ENCODE results near the gene ZNF628.
"Not testable (repeated sequence)": the region's sequence is repeated elsewhere in the genome, so short reads cannot be mapped to it uniquely, and the experiment has no call there.

The ZNF628 gene

DNA sequence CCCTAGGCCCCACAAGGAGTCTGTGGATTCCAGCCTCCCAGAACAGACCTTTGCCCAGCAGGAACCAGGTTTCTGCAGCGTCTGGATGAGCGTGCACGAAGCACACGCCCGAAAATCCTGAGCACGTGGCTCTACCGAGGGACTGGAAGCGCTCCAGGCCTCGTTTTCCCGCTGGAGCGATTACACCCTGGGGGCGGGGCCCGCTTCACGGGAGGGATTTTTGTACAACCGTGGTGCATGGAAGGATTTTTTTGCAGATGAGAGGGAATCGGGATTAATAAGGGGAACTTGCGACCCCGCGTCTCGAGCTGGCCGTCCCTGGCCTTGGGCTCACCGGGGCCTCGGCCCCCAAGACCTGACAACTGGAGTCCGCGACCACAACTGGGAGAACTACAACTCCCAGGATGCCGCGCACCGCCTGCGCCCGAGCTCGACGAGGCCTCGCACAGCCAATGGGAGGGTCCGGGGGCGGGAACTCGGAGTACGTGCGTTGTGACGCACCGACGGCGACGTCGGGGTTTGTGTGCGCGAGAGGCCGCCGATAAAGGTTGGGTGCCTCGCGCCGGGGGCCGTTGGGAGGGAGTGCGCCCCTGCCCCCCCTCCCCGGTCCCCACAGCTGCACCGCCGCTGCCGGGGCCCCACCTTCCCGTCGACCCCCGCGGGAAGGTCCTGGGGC is at the start of gene ZNF628:
TSS of gene ZNF628 (plus strand) at position 518 of the 676 bp plus-strand sequence. CDS start 3,294 bp downstream, outside the sequence.
- DNase-seq: peak; percentile 93 to 98 (median 96)

DNA sequence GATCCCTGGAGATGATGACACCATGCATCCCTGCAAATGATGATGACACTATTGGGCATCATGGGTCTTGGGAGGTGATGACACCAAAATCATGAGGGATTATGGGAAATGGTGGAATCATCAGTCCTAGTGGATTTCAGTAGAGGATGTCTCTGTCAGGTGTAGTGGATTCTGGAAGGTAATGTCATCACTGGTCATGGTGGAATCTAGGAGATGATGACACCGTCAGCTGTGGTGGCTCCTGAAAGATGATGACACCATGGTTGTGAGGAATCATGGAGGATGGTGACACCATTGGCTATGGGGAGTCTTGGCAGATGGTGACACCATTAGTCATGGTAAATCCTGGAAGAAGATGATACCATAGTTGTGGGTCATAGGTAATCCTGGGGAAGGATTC is 45.2 kb upstream of the ZNF628 start:
- no peak for DNase-seq

DNA sequence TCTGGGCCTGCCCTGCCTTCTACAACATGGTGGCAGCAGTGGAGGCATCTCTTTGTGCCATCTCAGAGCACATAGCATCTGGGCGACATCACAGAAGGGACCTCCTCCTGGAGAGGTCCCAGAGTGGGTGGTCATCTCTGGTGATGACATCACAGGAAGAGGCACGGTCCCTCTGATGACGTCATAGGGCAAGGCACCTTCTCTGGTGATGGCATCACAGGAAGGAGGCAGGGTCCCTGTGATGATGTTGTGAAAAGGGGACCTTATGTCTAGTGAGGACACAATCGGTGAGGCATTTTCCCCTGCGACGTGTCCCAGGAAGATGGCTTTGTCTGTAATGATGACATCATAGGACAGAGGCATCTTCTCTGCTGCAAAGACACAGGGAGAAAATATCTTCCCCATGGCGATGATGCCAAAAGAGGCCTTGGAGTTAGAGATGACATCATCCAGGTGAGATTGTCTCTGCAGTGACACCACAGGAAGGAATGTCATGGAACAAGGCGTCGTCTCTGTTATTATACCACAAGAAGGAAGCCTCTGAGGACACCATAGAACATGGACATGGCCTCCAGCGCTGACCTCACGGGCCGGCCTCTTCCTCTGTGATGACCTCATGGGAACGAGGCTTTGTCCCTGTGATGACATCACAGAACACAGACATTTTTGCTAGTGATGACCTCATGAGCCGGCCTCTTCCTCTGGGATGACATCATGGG is 44.0 kb upstream of the ZNF628 start:
- no peak for DNase-seq

DNA sequence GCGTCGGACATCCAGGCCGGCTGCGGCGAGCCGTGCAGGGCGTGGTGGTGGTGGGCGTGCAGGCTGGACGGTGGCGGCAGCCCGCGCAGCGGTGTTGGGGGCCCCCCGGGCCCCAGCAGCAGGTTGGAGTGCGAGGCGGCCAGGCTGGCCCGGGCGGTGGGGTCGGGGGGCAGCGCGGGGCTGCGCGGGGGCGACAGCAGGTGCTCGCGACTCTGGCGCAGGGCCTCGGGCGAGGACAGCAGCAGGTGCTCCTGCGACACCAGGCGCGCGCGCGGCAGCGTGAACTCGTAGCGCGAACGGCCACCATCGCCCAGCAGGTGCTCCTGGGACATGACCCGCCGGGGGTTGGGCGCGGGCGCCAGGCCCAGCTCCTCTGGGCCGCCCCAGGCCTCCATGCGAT is 43.1 kb upstream of the ZNF628 start:
- no peak for DNase-seq

DNA sequence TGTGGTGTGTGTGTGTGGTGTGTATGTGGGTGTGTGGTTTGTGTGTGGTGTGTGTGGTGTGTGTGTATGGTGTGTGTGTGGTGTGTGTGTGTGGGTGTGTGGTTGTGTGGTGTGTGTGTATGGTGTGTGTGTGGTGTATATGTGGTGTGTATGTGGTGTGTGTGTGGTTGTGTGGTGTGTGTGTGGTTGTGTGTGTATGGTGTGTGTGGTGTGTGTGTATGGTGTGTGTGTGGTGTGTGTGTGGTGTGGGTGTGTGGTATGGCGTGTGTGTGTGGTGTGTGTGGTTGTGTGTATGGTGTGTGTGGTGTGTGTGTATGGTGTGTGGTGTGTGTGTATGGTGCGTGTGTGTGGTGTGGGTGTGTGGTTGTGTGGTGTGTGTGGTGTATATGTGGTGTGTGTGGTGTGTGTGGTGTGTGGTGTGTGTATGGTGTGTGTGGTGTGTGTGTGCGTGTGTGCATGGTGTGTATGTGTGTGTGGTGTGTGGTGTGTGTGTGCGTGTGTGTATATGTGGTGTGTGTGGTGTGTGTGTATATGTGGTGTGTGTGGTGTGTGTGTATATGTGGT is 42.0 kb upstream of the ZNF628 start:
- no peak for DNase-seq

DNA sequence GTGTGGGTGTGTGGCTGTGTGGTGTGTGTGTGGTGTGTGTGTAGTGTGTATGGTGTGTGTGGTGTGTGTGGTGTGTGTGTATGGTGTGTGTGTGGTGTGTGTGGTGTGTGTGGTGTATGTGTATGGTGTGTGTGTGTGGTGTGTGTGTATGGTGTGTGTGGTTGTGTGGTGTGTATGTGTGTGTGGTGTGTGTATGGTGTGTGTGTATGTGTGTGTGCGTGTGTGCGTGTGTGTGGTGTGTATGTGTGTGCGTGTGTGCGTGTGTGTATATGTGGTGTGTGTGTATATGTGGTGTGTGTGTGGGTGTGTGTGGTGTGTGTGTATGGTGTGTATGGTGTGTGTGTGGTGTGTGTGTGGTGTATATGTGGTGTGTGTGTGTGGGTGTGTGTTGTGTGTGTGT is 41.4 kb upstream of the ZNF628 start:
- DNase-seq: no peak

DNA sequence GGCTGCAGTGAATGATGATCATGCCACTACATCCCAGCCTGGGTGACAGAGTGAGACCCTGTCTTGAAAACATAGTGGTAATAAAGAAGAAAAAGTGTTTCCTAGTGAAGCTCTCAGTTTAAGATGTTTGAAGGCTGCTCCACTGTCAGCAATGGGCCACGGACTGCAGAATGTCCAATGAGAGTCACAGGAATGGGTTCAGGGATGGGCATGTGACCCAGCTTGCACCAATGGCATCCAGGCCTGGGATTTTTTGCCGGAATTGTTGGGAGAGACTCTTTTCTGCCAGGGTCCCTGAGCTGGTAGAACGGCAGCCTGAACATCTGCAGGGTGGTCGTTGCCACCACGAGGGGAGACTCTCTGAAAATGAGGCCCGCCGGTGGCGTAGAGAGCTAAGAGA is 39.6 kb upstream of the ZNF628 start:
- no peak for DNase-seq

DNA sequence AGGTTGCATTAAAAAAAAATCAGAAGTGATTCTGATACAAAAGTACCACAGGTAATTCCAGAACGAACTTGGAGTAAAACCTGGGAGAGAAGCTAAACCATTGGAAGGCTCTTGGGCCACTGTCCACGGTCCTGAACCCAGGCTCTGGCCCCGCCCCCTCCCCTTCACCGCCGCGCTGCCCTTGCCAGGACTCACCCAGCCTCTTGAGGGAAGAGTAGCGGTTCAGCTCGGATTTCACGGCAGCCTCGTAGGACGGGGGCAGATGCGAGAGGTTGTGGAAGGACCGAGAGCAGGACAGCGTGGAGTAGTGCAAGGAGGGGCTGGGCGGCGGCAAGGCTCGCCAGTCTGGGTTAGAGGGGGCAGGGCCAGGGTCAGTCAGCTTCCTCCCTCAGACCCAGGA is 39.0 kb upstream of the ZNF628 start:
- peak in 1 of 6 experiments; percentile 23 for DNase-seq

DNA sequence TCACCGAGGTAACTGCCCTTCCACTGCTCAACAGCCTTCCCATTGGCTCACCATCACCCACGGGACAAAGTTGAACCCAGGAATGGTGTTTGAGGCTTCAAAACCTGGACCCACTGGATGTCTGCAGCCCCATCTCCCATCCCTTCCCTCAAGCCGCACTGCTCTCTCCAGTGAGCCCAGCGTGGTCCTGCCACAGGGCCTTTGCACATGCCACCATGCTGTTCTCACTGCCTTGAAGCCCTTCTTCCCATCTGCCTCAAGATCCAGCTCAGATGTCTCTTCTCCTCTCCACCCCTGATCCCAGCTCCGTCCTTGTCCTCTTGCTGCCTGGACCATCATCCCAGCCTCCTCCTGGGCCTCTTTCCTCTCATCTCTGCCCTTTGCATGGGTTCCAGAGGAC is 37.4 kb upstream of the ZNF628 start:
- no peak for DNase-seq

DNA sequence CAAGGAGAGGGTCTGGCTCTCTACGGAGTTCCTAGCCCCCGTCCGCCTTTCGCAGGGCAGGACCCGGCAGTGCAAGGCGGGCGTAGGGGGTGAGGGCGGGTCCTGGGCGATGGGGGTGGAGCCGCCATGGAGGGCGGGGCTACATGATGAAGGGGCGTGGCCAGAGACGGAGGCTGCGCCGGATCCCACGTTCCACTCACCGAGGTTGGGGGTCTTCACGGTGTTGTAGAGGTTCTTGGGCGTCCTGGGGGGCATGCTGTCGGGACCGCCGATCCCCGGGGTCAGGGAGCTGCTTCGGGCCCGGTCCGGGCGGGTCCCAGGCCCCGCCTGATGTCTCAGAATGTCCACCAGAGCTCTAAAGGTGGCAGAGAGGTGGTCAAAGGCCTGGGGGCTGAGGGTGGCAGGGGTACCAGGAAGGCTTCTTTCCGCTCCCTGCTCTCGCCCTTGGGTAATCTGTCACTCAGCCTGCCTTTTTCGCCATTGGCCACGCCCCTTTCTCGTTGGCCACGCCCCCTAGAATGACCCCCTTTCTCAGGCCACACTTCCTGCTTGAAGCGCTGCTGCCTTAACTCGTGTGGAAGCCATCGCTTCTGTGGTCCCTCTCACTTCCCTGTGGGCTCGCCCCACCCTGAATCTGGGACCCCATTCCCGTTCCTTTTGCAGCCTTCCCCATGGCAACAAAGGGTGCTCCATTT is 35.9 kb upstream of the ZNF628 start:
- no peak for DNase-seq

DNA sequence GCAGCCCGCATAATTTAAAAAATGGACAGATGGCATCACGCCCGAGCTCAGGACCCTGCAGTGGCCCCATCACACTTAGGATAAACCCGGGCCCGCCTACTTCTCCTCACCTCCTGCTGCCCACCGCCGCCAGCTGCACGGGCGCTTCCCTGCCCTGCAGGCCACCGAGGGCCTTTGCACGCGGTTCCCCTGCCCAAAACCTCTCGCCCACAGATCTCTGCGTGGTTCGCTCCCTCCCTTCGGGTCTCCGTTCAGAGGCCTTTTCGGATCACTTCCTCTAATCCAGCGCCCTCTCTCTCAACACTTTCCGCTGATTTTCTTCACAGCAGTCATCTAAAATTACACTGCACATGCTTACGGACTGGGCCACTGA is 35.1 kb upstream of the ZNF628 start:
- DNase-seq: peak in 2 of 6 experiments; percentile 12 to 45

DNA sequence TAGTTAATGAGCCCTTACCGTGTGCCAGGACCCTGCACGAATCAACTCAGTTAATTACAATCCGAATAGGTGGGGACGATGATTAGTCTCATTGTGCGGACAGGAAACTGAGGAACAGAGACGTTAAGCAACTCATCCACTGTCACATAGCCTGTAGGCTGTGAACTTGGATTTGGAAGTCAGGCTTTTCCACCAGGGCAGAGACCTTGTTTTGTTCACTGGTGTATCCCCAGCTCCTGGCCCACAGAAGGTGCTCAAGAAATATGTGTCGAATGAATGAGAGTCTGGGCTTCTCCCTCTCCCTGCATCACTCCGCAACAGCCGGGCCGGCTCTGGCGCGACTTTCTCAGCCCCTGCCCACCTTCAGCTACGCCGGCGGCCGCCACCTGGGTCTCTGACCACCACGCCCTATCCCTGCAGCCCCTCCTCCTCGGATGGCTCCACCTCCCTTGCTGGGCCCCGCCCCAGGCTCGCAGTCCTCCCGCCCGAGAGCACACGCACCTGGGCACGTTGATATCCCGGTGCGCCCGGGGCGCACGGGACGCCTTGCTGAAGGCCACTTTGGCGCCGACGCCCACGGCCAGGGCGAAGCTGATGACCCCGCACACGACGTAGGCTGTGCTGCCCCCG is 34.6 kb upstream of the ZNF628 start:
- DNase-seq: peak in 1 of 6 experiments; percentile 45

DNA sequence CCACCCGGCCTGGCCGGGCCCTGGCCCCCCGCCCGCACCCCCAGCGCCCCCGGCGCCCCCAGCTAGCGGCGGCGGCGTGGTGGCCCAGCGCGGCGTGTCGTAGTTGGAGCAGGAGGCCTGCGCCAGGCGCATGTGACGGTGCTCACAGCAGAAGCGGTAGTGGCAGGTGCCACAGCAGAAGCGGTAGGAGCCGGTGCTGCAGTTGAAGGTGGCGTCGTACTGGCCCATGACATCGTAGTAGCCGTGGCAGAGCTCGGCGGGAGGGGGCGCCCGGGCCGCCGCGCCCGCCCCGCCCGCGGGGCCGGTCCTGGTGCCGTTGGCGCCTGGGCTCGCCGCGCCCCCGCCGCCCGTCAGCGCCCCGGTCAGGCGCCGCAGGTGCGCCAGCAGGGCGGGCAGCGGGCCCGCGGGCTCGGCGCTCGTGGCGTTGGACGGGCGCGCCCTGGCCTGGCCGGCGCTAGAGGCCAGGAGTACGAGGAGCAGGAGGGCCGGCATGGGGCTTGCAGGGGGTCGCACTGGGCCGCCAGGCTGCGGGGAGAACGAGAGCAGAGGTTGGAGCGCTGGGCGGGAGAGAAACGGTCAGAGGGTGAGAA is 34.0 kb upstream of the ZNF628 start:
- peak in 4 of 6 experiments; percentile 8 to 26 (median 15) for DNase-seq

DNA sequence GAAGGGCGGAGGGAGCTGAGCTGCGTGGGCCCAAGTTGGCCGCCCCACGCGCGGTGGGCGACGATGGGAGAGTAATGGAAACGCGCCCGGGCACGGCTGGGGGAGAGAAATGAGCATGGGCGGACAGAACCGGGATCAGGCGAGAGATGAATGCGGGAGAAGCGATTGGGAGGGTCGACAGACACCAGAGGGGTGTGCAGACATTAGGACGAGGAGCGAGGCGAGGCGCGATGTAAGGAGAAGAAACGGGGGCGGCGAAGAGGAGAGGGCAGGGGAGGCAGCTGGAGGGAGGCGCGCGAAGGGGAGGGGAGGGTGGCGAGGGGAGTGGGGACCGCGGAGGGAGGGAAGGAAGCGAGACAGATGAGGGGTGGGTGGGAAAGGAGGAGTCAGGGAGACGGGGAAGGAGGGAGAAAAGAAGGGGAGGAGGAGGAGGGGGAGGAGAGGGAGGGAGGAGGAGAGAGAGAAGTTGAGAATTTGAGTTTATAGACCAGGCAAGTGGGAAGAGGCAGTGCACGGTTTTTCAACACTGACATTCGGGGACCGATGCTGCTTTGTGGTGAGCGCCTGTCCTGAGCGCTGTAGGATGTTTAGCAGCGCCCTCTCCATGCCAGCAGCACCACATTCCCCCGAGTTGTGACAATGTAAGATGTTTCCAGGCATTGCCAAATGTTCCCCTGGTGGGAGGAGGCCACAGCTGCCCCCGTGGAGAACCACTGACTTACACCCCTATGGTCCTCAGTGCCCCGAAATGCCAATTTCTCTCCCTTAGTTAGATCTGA is 33.2 kb upstream of the ZNF628 start, which contains the start of gene SHISA7:
TSS of gene SHISA7 (minus strand) at position 256 of the 779 bp plus-strand sequence. CDS start 437 bp downstream, outside the sequence.
- no peak for DNase-seq

DNA sequence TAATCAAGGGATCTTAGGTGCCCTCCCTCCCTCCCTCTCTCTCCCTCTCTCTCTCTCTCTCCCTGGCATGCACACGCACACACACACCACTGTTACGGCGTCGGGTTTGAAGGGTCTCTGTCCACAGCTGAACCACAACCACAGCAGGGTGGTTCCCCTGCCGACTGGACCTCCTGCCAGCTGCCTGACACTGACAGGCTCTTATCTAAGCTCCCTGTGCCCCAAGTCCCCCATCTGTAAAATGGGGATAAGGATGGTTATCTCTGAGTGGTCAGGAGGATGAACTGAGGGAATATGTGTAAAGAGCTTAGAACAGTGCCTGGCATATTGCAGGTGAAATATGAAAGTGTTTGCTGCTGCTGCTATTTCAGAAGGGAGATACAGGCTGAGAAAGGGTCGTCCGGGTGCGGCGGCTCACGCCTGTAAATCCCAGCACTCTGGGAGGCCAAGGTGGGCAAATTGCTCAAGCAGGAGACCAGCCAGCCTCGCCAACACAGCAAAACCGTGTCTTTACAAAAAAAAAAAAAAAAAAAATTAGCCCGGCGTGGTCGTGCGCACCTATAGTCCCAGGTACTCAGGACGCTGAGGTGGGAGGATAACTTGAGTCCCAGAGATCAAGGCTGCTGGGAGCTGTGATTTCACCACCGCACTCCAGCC is 32.5 kb upstream of the ZNF628 start:
- DNase-seq: no peak

DNA sequence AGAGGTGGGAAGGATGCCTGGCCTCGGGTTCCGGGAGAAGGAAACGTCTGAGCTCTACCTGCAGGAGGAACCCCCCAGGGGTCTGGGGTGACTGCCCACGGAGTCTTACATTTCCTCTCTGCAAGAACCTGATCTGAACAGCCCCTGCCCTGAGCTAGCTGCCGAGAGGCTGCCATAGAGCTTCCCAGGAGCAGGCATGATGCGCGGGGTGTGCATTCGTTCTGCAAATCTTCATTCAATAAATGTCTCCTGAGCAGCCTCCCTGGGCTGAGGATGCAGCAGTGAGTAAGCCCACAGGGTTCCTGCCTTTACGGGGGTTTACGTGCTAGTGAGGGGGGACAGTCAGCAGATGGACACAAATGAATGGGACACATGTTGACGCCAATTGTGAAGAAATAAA is 31.8 kb upstream of the ZNF628 start:
- DNase-seq: no peak

DNA sequence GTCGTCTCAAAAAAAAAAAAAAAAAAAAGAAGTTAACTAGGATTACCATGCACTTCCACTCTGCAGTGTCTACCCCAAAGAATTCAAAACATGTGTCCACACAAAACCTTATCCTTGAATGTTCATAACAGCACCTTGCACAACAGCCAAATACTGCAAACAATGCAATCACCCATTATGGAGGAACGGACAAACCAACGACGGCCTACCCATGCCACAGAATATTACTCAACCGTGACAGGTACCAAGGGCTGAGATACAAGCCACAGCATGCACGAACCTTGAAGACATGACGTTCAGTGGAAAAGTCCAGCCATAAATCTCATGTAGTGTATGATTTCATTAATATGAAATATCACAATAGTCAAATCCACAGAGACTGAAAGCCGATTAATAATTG is 30.4 kb upstream of the ZNF628 start:
- no peak for DNase-seq

DNA sequence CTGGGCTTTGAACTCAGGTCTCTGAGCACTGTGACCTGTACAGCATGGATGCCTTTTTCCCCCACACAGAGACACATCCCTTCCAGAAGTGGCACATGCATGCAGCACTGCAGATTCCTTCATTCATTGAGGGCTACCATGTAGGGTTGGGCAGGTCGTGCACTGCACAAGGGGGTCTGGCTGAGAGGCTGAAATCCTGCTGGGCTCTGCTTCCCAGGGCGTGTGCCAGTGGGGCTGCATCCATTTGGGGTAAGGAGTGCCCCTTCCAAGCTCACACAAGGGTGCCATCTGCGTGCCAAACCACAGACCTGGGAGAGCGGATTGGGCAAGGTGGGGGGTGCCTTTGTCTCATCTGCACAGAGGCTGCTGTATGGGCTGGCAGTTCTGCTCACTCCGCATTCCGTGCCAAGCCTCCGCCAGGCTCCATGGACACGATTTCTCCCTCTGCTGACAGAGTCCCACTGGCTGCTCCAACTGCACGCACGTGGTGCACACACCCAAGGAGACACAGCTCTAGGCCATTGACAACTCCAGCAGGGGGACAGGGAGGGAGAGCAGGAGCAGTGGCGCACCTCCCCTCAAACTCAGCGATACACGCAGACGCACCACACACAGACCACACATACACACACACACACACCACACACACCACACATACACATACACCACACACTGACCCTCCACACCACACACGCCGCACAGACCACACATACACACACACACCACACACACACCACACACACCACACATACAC is 28.8 kb upstream of the ZNF628 start:
- peak in 1 of 6 experiments; percentile 8 for DNase-seq

DNA sequence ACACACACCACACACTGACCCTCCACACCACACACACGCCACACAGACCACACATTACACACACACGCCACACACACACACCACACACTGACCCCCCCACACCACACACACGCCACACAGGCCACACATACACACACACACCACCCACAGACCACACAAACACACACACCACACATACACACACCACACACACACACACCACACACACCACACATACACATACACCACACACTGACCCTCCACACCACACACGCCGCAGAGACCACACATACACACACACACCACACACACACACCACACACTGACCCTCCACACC is 28.3 kb upstream of the ZNF628 start:
- DNase-seq: not testable (repeated sequence)

DNA sequence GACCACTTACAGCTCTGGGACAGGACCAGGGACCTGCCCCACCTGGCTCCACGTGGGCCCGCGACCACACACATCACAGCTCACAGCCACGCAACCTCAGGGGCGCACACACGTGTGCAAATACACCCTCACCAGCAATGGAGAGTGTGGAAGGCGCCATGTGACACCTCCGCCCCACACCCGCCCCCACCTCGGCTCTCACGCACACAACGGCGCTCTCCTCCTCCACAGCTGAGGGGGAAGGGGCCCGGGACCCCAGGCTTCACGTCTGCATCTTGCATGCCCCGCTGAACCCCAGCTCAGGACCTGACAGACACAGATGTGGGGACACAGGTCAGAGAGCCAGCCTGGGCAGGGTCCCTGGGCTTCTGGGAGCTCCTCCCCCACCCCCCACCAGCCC is 26.9 kb upstream of the ZNF628 start:
- DNase-seq: no peak
